ENCODE results near the gene OPRD1.

OPRD1 gene

GRCh38 chr1:28909198-28909597 is 97.2 kb downstream of the OPRD1 start:
- H2AFZ ChIP-seq (ENCODE audit: low read length), result no peak overlapping the region
- H3K4me1 ChIP-seq (ENCODE audit: insufficient read depth, low read length, poor library complexity, severe bottlenecking), result peaks cover 8% of the 10 kb centered on the region
- H3K79me2 ChIP-seq (ENCODE audit: insufficient read depth, low read length), result no peaks in the 10 kb centered on the region
- TF ChIP-seq, protein P1, sequence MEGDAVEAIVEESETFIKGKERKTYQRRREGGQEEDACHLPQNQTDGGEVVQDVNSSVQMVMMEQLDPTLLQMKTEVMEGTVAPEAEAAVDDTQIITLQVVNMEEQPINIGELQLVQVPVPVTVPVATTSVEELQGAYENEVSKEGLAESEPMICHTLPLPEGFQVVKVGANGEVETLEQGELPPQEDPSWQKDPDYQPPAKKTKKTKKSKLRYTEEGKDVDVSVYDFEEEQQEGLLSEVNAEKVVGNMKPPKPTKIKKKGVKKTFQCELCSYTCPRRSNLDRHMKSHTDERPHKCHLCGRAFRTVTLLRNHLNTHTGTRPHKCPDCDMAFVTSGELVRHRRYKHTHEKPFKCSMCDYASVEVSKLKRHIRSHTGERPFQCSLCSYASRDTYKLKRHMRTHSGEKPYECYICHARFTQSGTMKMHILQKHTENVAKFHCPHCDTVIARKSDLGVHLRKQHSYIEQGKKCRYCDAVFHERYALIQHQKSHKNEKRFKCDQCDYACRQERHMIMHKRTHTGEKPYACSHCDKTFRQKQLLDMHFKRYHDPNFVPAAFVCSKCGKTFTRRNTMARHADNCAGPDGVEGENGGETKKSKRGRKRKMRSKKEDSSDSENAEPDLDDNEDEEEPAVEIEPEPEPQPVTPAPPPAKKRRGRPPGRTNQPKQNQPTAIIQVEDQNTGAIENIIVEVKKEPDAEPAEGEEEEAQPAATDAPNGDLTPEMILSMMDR (conservative IDR thresholded peaks at IDR 0.05; ENCODE audit: low read length), result no peak
- H3K36me3 ChIP-seq (ENCODE audit: insufficient read depth, low read length), result no peaks in the 10 kb centered on the region
- no peaks in the 10 kb centered on the region for H4K20me1 ChIP-seq (ENCODE audit: insufficient read depth, low read length, poor library complexity, severe bottlenecking)
- H3K9ac ChIP-seq (ENCODE audit: low read depth, low read length, poor library complexity, severe bottlenecking), result no peak overlapping the region
- no peaks in the 10 kb centered on the region for H3K27me3 ChIP-seq (ENCODE audit: insufficient read depth, low read length, poor library complexity, severe bottlenecking)
- 0 out of 2 replicates have a peak, but pooled peaks cover 2% of the 10 kb centered on the region for H3K9me3 ChIP-seq (ENCODE audit: insufficient read depth, low read depth, low read length)
- H3F3A ChIP-seq (ENCODE audit: low read depth), result no peaks in the 10 kb centered on the region
- no peak overlapping the region for H3K4me3 ChIP-seq (ENCODE audit: low read length, poor library complexity, severe bottlenecking)
- H3K4me2 ChIP-seq (ENCODE audit: low read depth, low read length, poor library complexity, severe bottlenecking), result no peak overlapping the region
- no peaks in the 10 kb centered on the region for H3K9me2 ChIP-seq (replicated peaks; ENCODE audit: low read depth, low read length)

- TF ChIP-seq, protein P1 (conservative IDR thresholded peaks at IDR 0.05; ENCODE audit: low read length), result no peak
- no peak for TF ChIP-seq EZH2phosphoT487 (IDR thresholded peaks at IDR 0.05; ENCODE audit: borderline replicate concordance)
- H3K9me3 ChIP-seq (ENCODE audit: insufficient read depth, low read depth, low read length), result no peaks in the 10 kb centered on the region
- peaks cover 11% of the 10 kb centered on the region for H3K4me1 ChIP-seq (ENCODE audit: insufficient read depth, low read length, poor library complexity, severe bottlenecking)
- peaks cover 6% of the 10 kb centered on the region for H3K79me2 ChIP-seq (ENCODE audit: insufficient read depth, low read length)
- H3K4me2 ChIP-seq (ENCODE audit: low read depth, low read length, poor library complexity, severe bottlenecking), result no peak overlapping the region
- no peaks in the 10 kb centered on the region for H3F3A ChIP-seq (ENCODE audit: low read depth)
- H3K36me3 ChIP-seq (ENCODE audit: insufficient read depth, low read length), result no peaks in the 10 kb centered on the region
- H4K20me1 ChIP-seq (ENCODE audit: insufficient read depth, low read length, poor library complexity, severe bottlenecking), result peaks cover under 1% of the 10 kb centered on the region
- no peak overlapping the region for H2AFZ ChIP-seq (ENCODE audit: low read length)
- no peak overlapping the region for H3K9ac ChIP-seq (ENCODE audit: low read depth, low read length, poor library complexity, severe bottlenecking)
- no peaks in the 10 kb centered on the region for H3K27me3 ChIP-seq (ENCODE audit: insufficient read depth, low read length, poor library complexity, severe bottlenecking)
- no peak overlapping the region for H3K4me3 ChIP-seq (ENCODE audit: low read length, poor library complexity, severe bottlenecking)
- no peaks in the 10 kb centered on the region for H3K9me2 ChIP-seq (replicated peaks; ENCODE audit: low read depth, low read length)
Measured at GRCh38 chr1:28910379-28911115, 98.6 kb downstream of the OPRD1 start.

GRCh38 chr1:28913786-28914227 is 101.8 kb downstream of the OPRD1 start:
- H3K9me3 ChIP-seq (ENCODE audit: insufficient read depth, low read depth, low read length), result no peaks in the 10 kb centered on the region
- TF ChIP-seq, protein P1 (conservative IDR thresholded peaks at IDR 0.05; ENCODE audit: low read length), result no peak
- TF ChIP-seq EZH2phosphoT487 (IDR thresholded peaks at IDR 0.05; ENCODE audit: borderline replicate concordance), result no peak
- H3K36me3 ChIP-seq (ENCODE audit: insufficient read depth, low read length), result no peaks in the 10 kb centered on the region
- H3K9ac ChIP-seq (ENCODE audit: low read depth, low read length, poor library complexity, severe bottlenecking), result peak overlapping the region; percentile 38
- H3F3A ChIP-seq (ENCODE audit: low read depth), result no peaks in the 10 kb centered on the region
- peaks cover 7% of the 10 kb centered on the region for H4K20me1 ChIP-seq (ENCODE audit: insufficient read depth, low read length, poor library complexity, severe bottlenecking)
- peak overlapping the region; percentile 59 for H2AFZ ChIP-seq (ENCODE audit: low read length)
- H3K79me2 ChIP-seq (ENCODE audit: insufficient read depth, low read length), result peaks cover 38% of the 10 kb centered on the region
- H3K9me2 ChIP-seq (replicated peaks; ENCODE audit: low read depth, low read length), result no peaks in the 10 kb centered on the region
- H3K4me3 ChIP-seq (ENCODE audit: low read length, poor library complexity, severe bottlenecking), result peak overlapping the region; percentile 77
- H3K4me1 ChIP-seq (ENCODE audit: insufficient read depth, low read length, poor library complexity, severe bottlenecking), result peaks cover 32% of the 10 kb centered on the region
- no peaks in the 10 kb centered on the region for H3K27me3 ChIP-seq (ENCODE audit: insufficient read depth, low read length, poor library complexity, severe bottlenecking)
- peak overlapping the region; percentile 75 for H3K4me2 ChIP-seq (ENCODE audit: low read depth, low read length, poor library complexity, severe bottlenecking)

All from Loucy (cell line).